Suprapubic skin (tissue), 3 donors: ENCODE measurements around the gene CWC15.

Experiments used
- EP300 ChIP-seq: sonication (generic); formaldehyde crosslinking; IDR thresholded peaks from one replicate; pipeline ENCODE4 v1.6.1; 2017; ENCODE audit warnings: antibody characterized with exemption
- POLR2A ChIP-seq, 2 donors: fragments of 450-650 bp; IDR thresholded peaks; one replicate each; pipeline ENCODE4 v1.6.1; 2017; ENCODE audit warnings: antibody characterized with exemption in 2 of 2, mild to moderate bottlenecking in 2 of 2, moderate library complexity in 2 of 2
- TF ChIP-seq, protein P1 (sequence below), 2 donors: fragments of 200-600 bp in 1 of 2; fragments of 450-650 bp in 1 of 2; sonication (generic) in 1 of 2; IDR thresholded peaks; one replicate each; pipeline ENCODE4 v1.5.1; 2016 to 2019; ENCODE audit warnings: antibody characterized with exemption in 2 of 2, mild to moderate bottlenecking in 1 of 2, moderate library complexity in 1 of 2

DNA sequence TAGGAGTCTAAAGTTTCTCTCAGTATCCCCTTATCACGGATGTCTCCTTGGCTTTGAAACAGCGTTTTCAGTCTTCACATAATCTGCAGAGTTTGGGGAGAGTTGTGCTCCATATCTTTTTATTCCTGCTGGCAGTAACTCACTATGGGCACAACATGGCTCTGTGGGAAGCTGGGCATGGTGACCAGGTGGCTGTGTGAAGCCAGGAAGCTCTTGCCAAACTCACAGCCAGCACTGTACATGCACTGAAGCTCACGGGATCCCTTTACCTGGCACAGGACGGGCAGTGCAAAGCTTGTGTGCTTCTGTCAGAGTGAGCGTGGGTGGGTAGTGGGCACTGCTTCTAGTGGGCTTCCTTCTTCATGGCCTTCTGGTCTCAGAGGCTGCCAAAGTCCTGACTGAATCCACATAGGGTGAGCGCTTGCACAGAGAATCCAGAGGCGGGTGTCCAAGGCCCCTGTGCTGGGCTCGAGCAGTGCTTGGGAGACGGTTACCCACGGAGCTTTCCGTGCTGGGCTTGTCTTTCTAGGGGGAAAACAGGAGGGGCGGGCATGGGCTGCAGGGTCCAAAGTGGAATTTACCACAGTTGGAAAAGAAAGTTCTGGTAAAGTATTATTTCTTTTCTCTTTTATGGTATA lies 40.9 kb upstream of the CWC15 start:
- TF ChIP-seq EP300 = no peak
- TF ChIP-seq, protein P1, sequence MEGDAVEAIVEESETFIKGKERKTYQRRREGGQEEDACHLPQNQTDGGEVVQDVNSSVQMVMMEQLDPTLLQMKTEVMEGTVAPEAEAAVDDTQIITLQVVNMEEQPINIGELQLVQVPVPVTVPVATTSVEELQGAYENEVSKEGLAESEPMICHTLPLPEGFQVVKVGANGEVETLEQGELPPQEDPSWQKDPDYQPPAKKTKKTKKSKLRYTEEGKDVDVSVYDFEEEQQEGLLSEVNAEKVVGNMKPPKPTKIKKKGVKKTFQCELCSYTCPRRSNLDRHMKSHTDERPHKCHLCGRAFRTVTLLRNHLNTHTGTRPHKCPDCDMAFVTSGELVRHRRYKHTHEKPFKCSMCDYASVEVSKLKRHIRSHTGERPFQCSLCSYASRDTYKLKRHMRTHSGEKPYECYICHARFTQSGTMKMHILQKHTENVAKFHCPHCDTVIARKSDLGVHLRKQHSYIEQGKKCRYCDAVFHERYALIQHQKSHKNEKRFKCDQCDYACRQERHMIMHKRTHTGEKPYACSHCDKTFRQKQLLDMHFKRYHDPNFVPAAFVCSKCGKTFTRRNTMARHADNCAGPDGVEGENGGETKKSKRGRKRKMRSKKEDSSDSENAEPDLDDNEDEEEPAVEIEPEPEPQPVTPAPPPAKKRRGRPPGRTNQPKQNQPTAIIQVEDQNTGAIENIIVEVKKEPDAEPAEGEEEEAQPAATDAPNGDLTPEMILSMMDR (IDR thresholded peaks at IDR 0.05) = no peak
- TF ChIP-seq POLR2A (IDR thresholded peaks at IDR 0.05) = no peak
